Left ventricle myocardium inferior (tissue), 1 donor: ENCODE results near the gene MRFAP1. TPM values are rescaled to one million over a fixed set of nuclear protein-coding genes. Genes with fewer than 3 reads are reported as not detected.

Experiments used
- DNase-seq: peaks from one replicate; pipeline ENCODE4 v3.0.0-alpha.2; 2020
- H3K27ac ChIP-seq: fragments of 200-600 bp; replicated peaks from 2 replicates; pipeline ENCODE4 v1.8.0; 2021
- H3K27me3 ChIP-seq: fragments of 200-600 bp; 2 replicates; pipeline ENCODE4 v1.8.0; 2021; ENCODE audit warnings: low read depth
- H3K36me3 ChIP-seq: fragments of 200-600 bp; 2 replicates; pipeline ENCODE4 v1.8.0; 2021
- H3K4me1 ChIP-seq: fragments of 200-600 bp; 2 replicates; pipeline ENCODE4 v1.8.0; 2021
- H3K4me3 ChIP-seq: fragments of 200-600 bp; 2 replicates; pipeline ENCODE4 v1.8.0; 2021; ENCODE audit warnings: mild to moderate bottlenecking, moderate library complexity
- H3K9me3 ChIP-seq: fragments of 200-600 bp; replicated peaks from 2 replicates; pipeline ENCODE4 v1.8.0; 2021
- intact Hi-C: fragments of 100-400 bp; cut with micrococcal nuclease; formaldehyde crosslinking; loops from one replicate; pipeline ENCODE4 v1.11.0; 2022
- total RNA-seq: library from RNA; stranded (reverse); fragmentation: NEBNext Ultra II Directional; extraction: Animal tissue kit (Norgen Biotek cat#: 25700); gene quantifications from one replicate; pipeline ENCODE4 v1.2.1, GENCODE V29; 2021
- TF ChIP-seq, protein P1 (sequence below): fragments of 200-600 bp; IDR thresholded peaks from 2 replicates; pipeline ENCODE4 v1.8.0; 2021; ENCODE audit warnings: antibody characterized with exemption, mild to moderate bottlenecking, borderline replicate concordance
- donor health status: DM: no; HTN: yes; CAD: no; lungs with severe emphysema.

MRFAP1 gene
- total RNA-seq, 1 donor from 2014 or later: 223 TPM

DNA sequence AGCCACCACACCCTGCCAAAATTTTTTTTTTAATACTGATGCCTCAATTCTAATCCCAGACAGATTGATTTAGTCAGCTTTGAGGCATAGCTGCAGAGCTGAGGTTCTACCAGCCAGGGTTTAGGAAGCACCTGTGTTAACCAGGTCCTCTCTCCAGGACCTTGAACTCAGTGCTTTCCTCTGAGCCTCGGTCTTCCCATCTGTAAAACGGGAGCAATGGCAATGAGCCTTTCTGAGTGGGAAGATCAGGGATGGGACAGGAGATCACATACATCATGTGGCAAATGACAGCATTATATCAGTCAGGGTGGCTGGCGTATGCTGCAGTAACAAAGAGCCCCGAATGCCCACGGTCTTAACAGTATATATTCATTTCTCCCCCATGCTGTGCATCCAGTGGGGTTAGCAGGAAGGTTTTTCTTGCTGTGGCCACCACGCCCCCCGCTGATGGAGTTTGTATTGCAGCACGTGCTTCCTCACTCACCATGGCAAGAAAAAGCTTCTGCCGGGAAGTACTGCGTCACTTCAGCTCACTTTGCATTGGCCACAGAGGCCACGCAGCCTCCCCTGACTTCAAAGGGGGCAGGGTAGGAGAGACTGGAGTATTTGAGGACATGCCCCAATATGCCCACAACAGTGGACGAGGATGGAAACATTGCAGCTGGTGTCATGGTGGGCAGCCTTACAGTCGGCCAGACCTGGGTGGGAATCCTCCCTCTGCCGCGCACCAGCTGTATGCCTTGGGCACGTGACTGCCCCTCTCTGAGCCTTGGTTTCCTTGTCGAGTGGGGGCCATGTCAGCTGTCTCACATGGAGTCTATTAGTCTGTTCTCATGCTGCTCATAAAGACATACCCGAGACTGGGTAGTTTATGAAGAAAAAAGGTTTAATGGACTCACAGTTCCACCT, 24.1 kb upstream of the MRFAP1 start:
- no peaks in the 10 kb centered on the region for H3K4me1 ChIP-seq
- no peak for DNase-seq
- no peaks in the 10 kb centered on the region for H3K27me3 ChIP-seq
- TF ChIP-seq, protein P1, sequence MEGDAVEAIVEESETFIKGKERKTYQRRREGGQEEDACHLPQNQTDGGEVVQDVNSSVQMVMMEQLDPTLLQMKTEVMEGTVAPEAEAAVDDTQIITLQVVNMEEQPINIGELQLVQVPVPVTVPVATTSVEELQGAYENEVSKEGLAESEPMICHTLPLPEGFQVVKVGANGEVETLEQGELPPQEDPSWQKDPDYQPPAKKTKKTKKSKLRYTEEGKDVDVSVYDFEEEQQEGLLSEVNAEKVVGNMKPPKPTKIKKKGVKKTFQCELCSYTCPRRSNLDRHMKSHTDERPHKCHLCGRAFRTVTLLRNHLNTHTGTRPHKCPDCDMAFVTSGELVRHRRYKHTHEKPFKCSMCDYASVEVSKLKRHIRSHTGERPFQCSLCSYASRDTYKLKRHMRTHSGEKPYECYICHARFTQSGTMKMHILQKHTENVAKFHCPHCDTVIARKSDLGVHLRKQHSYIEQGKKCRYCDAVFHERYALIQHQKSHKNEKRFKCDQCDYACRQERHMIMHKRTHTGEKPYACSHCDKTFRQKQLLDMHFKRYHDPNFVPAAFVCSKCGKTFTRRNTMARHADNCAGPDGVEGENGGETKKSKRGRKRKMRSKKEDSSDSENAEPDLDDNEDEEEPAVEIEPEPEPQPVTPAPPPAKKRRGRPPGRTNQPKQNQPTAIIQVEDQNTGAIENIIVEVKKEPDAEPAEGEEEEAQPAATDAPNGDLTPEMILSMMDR: no peak
- H3K36me3 ChIP-seq: peaks cover 67% of the 10 kb centered on the region
- no peaks in the 10 kb centered on the region for H3K9me3 ChIP-seq
- intact Hi-C loops: no loop called here
- H3K27ac ChIP-seq: no peak overlapping the region
- H3K4me3 ChIP-seq: no peak overlapping the region

DNA sequence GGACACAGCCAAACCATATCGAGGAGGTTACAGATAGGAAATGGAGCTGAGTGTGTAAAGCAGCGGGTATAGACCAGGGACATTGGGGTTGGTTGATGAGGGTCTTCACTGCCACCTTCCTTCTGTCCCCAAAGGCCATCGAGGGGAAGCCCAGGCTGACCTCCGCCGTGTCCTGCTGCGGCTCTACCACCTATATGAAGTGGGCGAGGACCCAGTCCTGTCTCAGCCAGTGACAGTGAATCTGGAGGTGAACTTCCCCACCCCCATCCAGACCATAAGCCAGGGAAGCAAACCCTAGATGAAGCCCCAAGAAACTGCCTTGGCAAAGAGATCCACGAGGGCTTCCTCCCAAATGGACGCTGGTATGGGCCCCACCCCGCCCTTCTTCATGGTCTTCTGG, 23.2 kb upstream of the MRFAP1 start:
- H3K36me3 ChIP-seq: peaks cover 63% of the 10 kb centered on the region
- H3K4me3 ChIP-seq: no peak overlapping the region
- intact Hi-C loops: no loop called here
- no peaks in the 10 kb centered on the region for H3K9me3 ChIP-seq
- TF ChIP-seq, protein P1: no peak
- H3K4me1 ChIP-seq: no peaks in the 10 kb centered on the region
- DNase-seq: no peak
- H3K27ac ChIP-seq: no peak overlapping the region
- H3K27me3 ChIP-seq: no peaks in the 10 kb centered on the region

DNA sequence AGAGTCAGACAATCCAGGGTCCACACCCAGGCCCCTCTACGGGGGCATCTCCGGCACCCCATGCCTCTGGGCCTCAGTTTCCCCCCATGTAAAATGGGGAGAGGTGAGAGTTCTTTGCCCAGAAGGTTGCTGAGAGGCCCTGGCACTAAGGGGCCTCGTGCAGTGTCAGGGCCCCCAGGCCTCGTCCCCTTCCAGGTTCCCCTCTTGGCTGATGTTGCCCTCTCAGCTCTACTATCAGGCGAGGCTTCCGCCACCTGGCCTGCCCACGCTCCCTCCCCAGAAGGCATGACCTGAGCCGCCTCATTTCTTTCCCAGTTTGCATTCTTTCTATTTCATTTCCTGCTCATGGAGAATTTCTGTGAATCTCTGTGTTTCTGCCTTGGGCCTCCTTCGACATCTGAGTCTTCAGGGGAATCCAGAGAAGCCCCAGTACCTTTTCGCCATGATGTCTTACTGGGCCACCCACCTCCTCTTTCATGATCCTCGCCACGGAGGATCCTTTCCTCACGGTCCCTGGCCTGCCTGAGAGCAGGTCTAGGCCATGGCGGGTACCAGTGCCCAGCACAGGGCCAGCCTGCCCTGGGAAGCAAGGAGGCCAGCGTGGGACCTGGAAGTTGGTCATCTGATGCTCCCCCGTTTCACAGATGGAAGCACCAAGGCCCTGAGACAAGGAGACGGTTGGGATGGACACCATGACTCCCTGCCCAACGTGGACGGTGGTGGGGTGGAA, 21.9 kb upstream of the MRFAP1 start:
- H3K4me3 ChIP-seq: no peak overlapping the region
- DNase-seq: no peak
- TF ChIP-seq, protein P1: no peak
- no peaks in the 10 kb centered on the region for H3K4me1 ChIP-seq
- peaks cover 57% of the 10 kb centered on the region for H3K36me3 ChIP-seq
- no peak overlapping the region for H3K27ac ChIP-seq
- H3K27me3 ChIP-seq: no peaks in the 10 kb centered on the region
- intact Hi-C loops: no loop called here
- no peaks in the 10 kb centered on the region for H3K9me3 ChIP-seq

DNA sequence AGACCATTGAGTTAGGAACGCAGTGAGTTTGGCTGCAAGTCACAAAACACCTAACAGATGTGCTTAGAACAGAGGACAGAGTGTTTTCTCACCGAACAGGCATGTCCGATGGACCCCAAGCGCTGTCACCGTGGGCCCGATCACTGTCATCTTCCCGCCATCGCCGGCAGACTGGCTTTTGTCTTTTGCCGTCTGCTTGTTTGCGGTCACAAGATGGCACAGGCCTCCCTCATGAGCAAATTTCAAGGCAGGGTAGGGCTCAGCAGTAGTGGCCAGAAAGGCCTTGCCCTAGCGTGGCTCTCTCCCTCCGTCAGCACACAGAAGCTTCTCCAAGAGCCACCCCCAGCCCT, 21.4 kb upstream of the MRFAP1 start:
- H3K27ac ChIP-seq: no peak overlapping the region
- H3K27me3 ChIP-seq: no peaks in the 10 kb centered on the region
- H3K4me3 ChIP-seq: no peak overlapping the region
- no peaks in the 10 kb centered on the region for H3K9me3 ChIP-seq
- TF ChIP-seq, protein P1: no peak
- intact Hi-C loops: no loop called here
- DNase-seq: no peak
- H3K4me1 ChIP-seq: no peaks in the 10 kb centered on the region
- H3K36me3 ChIP-seq: peaks cover 56% of the 10 kb centered on the region

DNA sequence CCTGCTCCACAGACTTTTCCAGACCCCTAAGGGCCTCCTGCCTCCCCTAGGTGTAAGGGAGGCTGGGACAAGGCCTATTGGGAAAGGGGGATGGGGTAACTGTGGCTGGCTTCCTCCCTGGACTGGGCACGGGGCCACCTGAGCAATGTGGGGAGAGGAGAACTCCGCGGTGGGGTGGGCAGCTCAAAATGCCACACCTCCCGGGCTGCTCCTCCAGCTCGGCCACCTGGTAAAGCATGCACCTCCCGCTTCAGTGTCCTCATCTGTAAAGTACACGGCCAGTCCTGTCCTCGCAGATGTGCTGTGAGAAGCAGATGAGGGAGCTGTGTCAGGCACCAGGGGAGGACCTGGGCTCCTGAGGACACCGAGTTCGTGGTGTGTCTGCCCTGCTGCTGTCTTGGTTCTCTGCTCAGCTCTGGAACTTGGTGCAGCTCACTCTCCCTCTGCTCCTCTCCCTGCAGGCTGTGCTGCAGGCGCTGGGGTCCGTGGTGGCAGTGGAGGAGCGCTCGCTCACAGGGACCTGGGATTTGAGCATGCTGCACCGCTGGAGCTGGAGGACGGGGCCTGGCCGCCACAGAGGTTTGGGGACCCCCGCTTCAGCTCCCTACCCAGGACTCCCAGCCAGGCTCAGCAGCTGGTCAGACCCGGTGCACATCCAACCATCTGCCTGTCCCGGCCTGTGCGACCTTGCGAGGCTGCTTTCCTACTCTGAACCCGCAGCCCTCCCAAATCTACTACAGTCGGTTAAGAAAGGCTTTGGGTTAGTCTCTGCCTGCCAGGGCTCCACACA, 20.8 kb upstream of the MRFAP1 start:
- no peak overlapping the region for H3K4me3 ChIP-seq

More for the DNA sequence above, 20.8 kb upstream of the MRFAP1 start:
- intact Hi-C loops: no loop called here
- H3K4me1 ChIP-seq: no peaks in the 10 kb centered on the region
- no peaks in the 10 kb centered on the region for H3K9me3 ChIP-seq
- TF ChIP-seq, protein P1: no peak
- no peak overlapping the region for H3K27ac ChIP-seq
- no peaks in the 10 kb centered on the region for H3K27me3 ChIP-seq
- DNase-seq: no peak
- peaks cover 50% of the 10 kb centered on the region for H3K36me3 ChIP-seq
